HPDE6-E6E7 (cell line): ENCODE data around the gene MOB2.
A peak's percentile ranks its signal among the peaks of the same experiment; 100 is the strongest.

Source experiments
- DNase-seq: peaks from one replicate; pipeline ENCODE4 v3.0.0; 2011; ENCODE audit warnings: missing footprints; ENCODE audit errors: extremely low spot score

Gene MOB2

GRCh38 chr11:1457326-1457680 is 29.3 kb downstream of the MOB2 start:
- DNase-seq: no peak

GRCh38 chr11:1456596-1457325 is 29.8 kb downstream of the MOB2 start:
- DNase-seq: no peak

DNA sequence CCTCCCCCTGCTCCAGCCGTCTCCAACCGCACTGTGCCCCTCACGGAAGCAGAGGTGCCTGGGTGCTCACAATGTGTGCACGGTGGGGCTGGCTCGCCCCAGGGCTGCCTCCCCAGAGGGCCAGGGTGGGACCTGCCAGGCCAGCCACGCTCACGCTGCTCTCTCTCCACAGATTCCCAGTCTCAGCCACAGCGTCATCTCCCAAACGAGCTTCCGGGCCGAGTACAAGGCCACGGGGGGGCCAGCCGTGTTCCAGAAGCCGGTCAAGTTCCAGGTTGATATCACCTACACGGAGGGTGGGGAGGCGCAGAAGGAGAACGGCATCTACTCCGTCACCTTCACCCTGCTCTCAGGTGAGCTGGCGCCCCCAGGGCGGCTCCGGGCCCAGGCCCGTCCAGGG is 30.4 kb downstream of the MOB2 start:
- no peak for DNase-seq

GRCh38 chr11:1455763-1456060 is 30.9 kb downstream of the MOB2 start:
- DNase-seq: no peak

DNA sequence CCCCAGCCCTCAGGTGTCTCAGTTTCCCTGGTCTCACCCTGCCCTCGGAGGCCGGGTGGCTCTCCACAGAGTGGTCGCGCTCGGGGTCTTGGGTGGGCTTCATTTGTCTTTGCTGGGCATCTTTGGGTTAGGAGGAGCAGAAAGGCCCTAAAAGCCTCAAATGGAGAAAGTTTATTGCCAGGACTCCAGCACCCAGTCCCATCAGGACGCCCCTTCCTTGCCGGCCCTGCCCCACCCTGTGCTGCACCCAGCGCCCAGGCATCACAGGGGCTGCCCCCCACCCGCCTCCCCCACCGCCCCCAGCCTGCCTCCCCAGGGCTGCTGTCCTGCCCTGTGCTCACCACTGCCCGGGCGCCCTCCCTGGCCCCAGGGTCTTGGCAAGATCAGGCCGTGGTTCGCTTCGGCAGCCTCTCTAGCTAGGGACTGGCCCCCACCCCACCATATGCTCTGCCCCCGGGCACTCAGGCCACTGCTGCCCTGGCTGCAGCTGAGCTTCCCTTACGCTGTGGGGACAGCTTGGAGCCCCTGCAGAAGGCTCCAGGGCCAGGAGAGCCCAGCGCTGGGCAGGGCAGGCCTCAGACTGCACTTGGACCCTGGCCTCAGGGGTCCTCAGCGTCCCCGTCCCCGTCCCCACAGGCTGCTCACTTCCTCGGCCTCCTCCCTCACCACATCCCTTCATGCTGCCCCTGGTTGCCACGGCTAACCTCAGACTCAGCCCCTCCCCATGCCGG is 31.4 kb downstream of the MOB2 start:
- DNase-seq: no peak

GRCh38 chr11:1454576-1454975 is 32.0 kb downstream of the MOB2 start:
- DNase-seq: no peak

DNA sequence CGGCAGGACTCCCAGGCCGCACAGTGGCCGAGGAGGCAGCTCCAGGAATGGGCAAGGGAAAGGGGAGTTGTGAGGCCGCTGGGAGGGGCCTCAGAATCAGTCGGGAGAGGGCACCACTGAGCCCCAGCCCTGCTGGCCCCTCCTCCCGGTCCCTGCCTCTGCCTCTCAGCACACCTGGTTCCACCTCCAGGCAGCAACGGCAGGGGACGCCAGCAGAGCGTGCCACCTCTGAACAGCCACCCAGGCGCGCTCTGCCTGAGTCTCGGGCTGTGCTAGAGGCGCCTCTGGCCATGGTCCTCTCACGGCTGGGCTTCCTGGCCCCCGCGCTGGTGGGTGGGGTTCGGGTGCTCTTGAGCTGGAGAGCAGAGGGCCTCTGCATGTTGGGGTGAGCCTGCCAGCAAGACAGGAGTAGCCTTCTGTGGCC is 33.0 kb downstream of the MOB2 start:
- DNase-seq: peak; percentile 57

DNA sequence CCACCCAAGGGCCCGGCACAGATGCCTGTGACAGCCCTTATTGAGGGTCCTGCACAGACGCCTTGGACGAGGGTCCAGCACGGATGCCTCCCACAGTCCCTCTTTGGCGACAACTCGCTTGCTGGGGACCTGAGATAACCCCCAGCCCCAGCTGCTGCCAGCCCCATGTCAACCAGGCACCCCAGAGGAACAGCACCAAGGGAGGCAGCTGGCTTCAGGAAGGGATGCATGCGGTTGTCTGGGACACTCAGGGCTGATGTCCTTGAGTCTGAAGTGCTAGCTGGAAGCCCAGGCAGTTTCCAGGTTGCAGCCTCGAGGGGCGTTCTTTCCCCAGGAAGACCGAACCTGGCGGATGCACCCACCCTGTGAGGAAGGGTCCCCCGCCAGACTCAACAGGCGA is 33.8 kb downstream of the MOB2 start:
- DNase-seq: no peak

GRCh38 chr11:1451781-1452470 is 34.7 kb downstream of the MOB2 start:
- no peak for DNase-seq

GRCh38 chr11:1450949-1451710 is 35.4 kb downstream of the MOB2 start:
- no peak for DNase-seq

DNA sequence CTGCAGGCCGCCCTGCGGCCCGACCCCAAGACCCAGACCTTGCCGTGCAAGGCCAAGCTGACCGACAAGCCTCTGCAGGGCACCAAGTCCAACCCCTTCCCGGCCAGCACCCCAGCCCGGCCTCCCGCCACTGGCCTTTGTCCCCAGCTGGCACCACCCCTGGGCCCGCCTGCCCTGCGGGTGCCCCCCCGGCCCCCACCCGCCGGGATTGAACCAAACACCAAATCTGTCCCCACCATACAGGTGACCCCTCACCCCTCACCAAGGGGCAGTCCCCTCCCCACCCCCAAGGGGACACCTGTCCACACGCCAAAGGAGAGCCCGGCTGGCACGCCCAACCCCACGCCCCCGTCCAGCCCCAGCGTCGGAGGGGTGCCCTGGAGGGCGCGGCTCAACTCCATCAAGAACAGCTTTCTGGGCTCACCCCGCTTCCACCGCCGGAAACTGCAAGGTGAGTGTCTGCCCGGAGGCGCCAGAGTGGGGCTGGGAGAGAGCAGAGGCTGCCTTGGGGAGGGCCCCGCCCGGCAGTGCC is 36.2 kb downstream of the MOB2 start:
- DNase-seq: no peak

GRCh38 chr11:1449490-1450243 is 36.9 kb downstream of the MOB2 start:
- DNase-seq: no peak

DNA sequence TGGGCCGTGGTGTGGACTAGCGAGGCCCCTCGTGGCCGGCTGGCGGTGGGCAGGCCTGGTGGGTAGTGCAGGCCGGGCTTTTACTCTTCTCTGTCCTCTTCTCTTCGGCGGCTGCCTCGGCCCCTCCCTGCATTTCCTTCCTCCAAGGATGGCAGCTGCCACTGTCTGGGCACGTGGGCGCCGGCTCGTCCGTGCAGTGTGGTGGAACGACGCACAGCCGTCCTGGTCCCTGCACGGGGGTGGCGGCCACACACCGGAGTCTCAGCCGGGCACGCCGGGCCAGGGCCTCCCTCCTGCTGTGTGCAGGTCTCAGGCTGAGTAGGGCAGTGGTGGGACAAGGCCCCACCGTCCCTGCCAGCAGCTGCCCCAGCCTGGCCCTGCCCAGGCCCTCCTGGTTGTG is 37.7 kb downstream of the MOB2 start:
- DNase-seq: no peak

GRCh38 chr11:1447845-1448825 is 38.4 kb downstream of the MOB2 start:
- no peak for DNase-seq

DNA sequence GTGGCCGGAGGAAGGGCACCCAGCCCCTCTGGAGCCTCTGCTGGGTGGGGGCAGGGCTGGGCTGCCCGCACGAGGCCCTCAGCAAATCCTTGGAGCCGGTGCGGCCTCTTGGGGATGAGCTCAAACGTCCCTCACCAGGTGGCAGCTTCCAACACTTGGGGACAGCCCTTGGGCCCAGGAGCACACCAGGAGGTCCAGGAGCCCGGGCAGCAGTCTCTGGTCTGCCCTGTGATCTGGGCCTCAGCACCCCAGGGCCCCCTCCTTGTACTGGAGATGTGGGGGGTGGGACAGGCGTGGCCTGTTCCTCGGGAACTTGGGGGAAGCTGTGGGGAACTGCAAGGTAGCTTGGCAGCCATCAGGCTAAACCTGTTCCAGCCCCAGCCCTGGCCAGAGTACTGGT is 40.0 kb downstream of the MOB2 start:
- no peak for DNase-seq

DNA sequence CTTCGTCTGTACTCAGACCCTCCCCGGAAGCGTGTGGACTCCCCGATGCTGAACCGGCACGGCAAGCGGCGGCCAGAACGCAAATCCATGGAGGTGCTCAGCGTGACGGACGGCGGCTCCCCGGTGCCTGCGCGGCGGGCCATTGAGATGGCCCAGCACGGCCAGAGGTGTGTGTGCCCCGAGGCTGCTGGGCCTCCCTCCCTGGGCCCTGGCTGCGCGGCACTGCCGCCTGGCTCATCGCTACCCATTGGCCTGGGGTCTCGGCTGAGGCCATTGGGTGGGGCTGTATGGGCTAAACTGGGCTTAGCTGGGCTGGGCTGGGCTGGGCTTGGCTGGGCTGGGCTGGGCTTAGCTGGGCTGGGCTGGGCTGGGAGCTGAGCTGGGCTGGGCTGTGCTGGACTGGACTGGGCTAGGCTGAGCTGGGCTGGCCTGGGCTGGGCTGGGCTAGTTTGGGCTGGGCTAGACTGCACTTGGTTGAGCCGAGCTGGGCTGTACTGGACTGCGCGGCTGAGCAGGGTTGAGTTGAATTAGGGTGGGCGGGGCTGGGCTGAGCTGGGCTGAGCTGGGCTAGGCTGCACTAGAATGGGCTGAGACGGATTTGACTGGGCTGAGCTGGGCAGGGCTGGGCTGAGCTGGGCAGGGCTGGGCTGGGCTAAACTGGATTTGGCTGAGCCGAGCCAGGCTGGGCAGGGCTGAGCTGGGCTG is 40.7 kb downstream of the MOB2 start:
- DNase-seq: no peak

GRCh38 chr11:1444823-1445422 is 41.7 kb downstream of the MOB2 start:
- no peak for DNase-seq

DNA sequence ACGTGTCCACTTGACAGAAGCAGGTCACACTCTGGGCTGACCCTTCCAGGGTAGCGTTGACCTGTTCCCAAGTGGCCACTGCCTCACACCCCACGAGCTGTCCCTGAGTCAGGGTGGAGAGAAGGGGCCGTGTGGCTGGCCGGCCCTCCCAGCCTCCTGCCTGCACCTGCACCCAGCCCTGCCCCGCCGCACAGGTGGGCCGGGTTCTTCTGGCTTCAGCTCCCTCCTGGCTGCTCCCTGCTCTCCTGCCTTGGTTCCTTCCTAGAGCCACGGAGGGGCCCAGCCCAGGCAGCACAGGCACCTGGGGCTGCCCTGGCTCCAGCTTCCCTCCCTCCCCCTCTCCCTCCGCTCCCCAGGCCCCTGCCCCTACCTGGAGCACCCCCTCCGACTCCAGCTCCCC is 42.3 kb downstream of the MOB2 start:
- DNase-seq: no peak

DNA sequence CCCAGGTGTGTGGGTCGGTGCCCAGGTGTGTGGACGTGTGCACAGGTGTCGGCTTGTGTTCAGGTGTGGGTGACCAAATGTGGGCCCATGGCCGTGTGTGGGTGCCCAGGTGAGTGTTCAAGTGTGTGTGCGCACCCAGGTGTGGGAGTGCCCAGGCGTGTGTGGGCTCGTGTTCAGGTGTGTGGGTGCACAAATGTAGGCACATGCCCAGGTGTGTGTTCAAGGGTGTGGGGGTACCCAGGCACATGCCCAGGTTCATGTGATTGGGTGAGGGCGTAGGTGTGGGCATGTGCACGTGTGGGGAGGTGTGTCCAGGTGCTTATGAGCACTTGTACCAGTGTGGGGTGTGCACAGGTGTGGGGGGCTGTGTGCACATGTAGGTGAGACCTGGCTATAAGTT is 42.8 kb downstream of the MOB2 start:
- DNase-seq: no peak
